Prostate gland (tissue), 2 donors: Measurements from ENCODE around the gene CRYL1.

Experiments used
- POLR2A ChIP-seq: fragments of 450-650 bp; IDR thresholded peaks from one replicate; pipeline ENCODE4 v1.6.1; 2016; ENCODE audit warnings: antibody characterized with exemption, mild to moderate bottlenecking
- POLR2AphosphoS5 ChIP-seq: sonication (generic); formaldehyde crosslinking; IDR thresholded peaks from one replicate; pipeline ENCODE4 v1.6.1; 2017; ENCODE audit warnings: antibody characterized with exemption
- TF ChIP-seq, protein P1 (sequence below), 4 experiments: fragments of 200-600 bp in 2 of 4; fragments of 450-650 bp in 2 of 4; sonication (generic) in 2 of 4; IDR thresholded peaks; 1 replicate in 3 of 4; 2 replicates in 1 of 4; pipeline ENCODE4 v1.5.1; 2016 to 2019; ENCODE audit warnings: antibody characterized with exemption in 4 of 4, mild to moderate bottlenecking in 2 of 4, moderate library complexity in 2 of 4

DNA sequence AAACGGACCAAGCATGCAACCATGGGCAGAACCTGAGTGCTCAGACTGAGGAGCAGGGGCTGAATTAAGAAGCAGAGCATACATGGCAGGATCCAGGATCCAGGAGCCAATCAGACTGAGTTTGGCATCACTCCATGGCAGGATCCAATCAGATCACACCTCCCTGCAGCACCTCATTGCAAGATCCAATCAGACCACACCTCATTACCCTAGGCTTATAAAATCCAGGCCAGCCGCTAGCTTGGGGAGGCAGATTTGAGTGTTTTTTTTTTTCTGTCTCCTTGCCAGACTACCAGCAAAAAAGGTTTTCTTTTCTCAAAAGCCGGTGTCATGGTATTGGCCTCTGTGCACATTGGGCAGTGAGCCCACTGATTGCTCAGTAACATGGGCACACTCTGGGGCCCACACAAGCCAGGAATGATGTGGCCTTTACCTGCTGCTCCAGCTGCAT is 165.6 kb downstream of the CRYL1 start:
- TF ChIP-seq, protein P1, sequence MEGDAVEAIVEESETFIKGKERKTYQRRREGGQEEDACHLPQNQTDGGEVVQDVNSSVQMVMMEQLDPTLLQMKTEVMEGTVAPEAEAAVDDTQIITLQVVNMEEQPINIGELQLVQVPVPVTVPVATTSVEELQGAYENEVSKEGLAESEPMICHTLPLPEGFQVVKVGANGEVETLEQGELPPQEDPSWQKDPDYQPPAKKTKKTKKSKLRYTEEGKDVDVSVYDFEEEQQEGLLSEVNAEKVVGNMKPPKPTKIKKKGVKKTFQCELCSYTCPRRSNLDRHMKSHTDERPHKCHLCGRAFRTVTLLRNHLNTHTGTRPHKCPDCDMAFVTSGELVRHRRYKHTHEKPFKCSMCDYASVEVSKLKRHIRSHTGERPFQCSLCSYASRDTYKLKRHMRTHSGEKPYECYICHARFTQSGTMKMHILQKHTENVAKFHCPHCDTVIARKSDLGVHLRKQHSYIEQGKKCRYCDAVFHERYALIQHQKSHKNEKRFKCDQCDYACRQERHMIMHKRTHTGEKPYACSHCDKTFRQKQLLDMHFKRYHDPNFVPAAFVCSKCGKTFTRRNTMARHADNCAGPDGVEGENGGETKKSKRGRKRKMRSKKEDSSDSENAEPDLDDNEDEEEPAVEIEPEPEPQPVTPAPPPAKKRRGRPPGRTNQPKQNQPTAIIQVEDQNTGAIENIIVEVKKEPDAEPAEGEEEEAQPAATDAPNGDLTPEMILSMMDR (IDR thresholded peaks at IDR 0.05) = no peak
- TF ChIP-seq POLR2A (no peak), POLR2AphosphoS5 (no peak)
